A673 (cell line): ENCODE data around the gene HEXD. TPM values are rescaled to one million over a fixed set of nuclear protein-coding genes. Genes with fewer than 3 reads are reported as not detected.

ENCODE experiments used
- BruUV-seq: library from RNA; stranded (reverse); fragments of 400-500 nt; replicated peaks from 2 replicates; lab custom pipeline; 2021; lab: Mats Ljungman, UMichigan
- CTCF ChIA-PET: fragments of 300-600 bp; sonication (Branson Sonifier 250); formaldehyde crosslinking; loops from one replicate; lab custom pipeline; 2022; ENCODE audit warnings: antibody characterized with exemption; lab: Charles Lee
- POLR2A ChIA-PET: fragments of 300-600 bp; sonication (Branson Sonifier 250); formaldehyde crosslinking; loops from one replicate; lab custom pipeline; 2022; ENCODE audit warnings: antibody characterized with exemption; ENCODE audit not compliant: low non-redundant PET; lab: Charles Lee
- DNase-seq: peaks from one replicate; pipeline ENCODE4 v3.0.0-alpha.2; 2015; ENCODE audit warnings: low spot score
- H3K27ac ChIP-seq: fragments of 200-600 bp; sonication (generic); 2 replicates; pipeline ENCODE4 v1.5.1; 2016; ENCODE audit warnings: mixed run types, low read depth, mild to moderate bottlenecking, mixed read lengths, antibody characterized with exemption, low read length; ENCODE audit not compliant: poor library complexity, severe bottlenecking
- H3K27me3 ChIP-seq: fragments of 200-600 bp; sonication (generic); replicated peaks from 2 replicates; pipeline ENCODE4 v1.6.1; 2017; ENCODE audit warnings: mixed run types, low read depth, mild to moderate bottlenecking, mixed read lengths, antibody characterized with exemption, low read length; ENCODE audit not compliant: insufficient read depth, poor library complexity
- H3K36me3 ChIP-seq: fragments of 200-600 bp; sonication (generic); 2 replicates; pipeline ENCODE4 v1.6.1; 2016; ENCODE audit warnings: mixed run types, mild to moderate bottlenecking, mixed read lengths, antibody characterized with exemption, low read length; ENCODE audit not compliant: insufficient read depth, poor library complexity, severe bottlenecking
- H3K4me1 ChIP-seq: fragments of 200-600 bp; sonication (generic); 2 replicates; pipeline ENCODE4 v1.6.1; 2017; ENCODE audit warnings: mixed run types, mild to moderate bottlenecking, mixed read lengths, antibody characterized with exemption, low read length; ENCODE audit not compliant: insufficient read depth, poor library complexity, severe bottlenecking
- H3K4me3 ChIP-seq: fragments of 200-600 bp; sonication (generic); 2 replicates; pipeline ENCODE4 v1.5.1; 2016; ENCODE audit warnings: low read depth, mixed run types, mild to moderate bottlenecking, mixed read lengths, low read length; ENCODE audit not compliant: poor library complexity, severe bottlenecking
- H3K9me3 ChIP-seq: fragments of 200-600 bp; sonication (generic); 2 replicates; pipeline ENCODE4 v1.6.1; 2016; ENCODE audit warnings: mixed run types, low read depth, mild to moderate bottlenecking, mixed read lengths, antibody characterized with exemption, low read length; ENCODE audit not compliant: poor library complexity, severe bottlenecking
- CTCF ChIP-seq: fragments of 300-800, 200-600 bp; sonication (generic); conservative IDR thresholded peaks from 2 replicates; pipeline ENCODE4 v1.5.1; 2017; ENCODE audit warnings: low read depth, mild to moderate bottlenecking, antibody characterized with exemption, low read length, moderate library complexity, mixed read lengths
- EZH2 ChIP-seq: fragments of 200-600 bp; sonication (generic); IDR thresholded peaks from 2 replicates; pipeline ENCODE4 v1.6.1; 2017; ENCODE audit warnings: borderline replicate concordance, low read depth, mild to moderate bottlenecking, mixed read lengths, antibody characterized with exemption, low read length; ENCODE audit not compliant: poor library complexity, severe bottlenecking
- intact Hi-C: fragments of 100-400 bp; cut with micrococcal nuclease; formaldehyde crosslinking; loops from one replicate; pipeline ENCODE4 v1.10.0; 2022; ENCODE audit not compliant: unreplicated experiment
- total RNA-seq: library from RNA; stranded (reverse); gene quantifications from 2 replicates; pipeline ENCODE4 v1.2.3, GENCODE V29; 2021

HEXD gene
- total RNA-seq, 1 experiment from 2014 or later: 20.1 TPM

DNA sequence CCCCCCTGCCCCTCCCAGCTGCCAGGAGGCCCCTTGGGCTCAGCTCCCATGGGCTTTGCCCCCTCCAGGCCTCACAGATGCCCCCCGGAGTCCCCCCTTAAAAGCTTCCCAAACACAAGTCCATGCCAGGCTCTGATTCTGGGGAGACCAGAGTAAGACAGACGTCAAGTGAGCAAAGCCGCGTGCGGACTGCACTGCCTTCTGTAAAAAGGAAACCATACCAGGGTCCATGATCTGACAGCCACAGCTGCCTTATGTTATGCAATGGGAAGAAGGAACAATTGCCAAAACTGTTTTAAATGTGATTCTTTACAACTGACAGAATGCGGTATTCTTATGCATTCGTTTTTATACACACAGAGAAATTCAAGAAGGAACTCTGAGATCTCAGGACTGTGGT lies 17.9 kb upstream of the HEXD start:
- intact Hi-C loops: no loop called here
- Histone ChIP-seq H3K9me3 (no peaks in the 10 kb centered on the region), H3K36me3 (peaks cover 3% of the 10 kb centered on the region), H3K4me3 (no peak overlapping the region), H3K4me1 (peaks cover 29% of the 10 kb centered on the region), H3K27me3 (no peaks in the 10 kb centered on the region), H3K27ac (peak overlapping the region; percentile 63)
- ChIA-PET POLR2A (interaction anchor here (0.7 kb wide), 1 partner anchor 12 kb away, joined by 4 read pairs; no protein-coding TSS in a partner anchor), CTCF (interaction anchor here (0.6 kb wide), 1 partner anchor 46 kb away, joined by 7 read pairs; no protein-coding TSS in a partner anchor)
- BruUV-seq: no TSS peak
- DNase-seq: no peak
- TF ChIP-seq CTCF (no peak), EZH2 (no peak)

DNA sequence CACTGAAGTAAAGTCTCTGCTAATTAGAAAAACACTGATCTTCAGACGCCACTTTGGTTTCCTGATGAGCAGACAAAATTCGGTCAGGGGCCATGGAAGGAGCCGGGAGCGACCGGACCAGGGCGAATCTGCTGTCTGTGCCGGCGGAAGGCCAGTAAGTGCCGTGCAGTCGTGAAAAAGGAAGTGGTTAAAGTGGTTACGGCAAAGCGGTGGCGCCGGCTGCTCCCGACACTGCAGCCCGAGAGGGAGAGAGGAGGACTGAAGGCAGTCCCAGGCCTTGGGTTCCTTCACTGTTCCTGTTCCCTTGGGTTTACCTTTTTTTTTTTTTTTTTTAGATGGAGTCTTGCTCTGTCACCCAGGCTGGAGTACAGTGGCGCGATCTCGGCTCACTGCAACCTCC lies 17.3 kb upstream of the HEXD start:
- no peak overlapping the region for H3K4me3 ChIP-seq
- BruUV-seq: no TSS peak
- no peak for DNase-seq
- CTCF ChIA-PET: no interaction called here
- peaks cover 29% of the 10 kb centered on the region for H3K4me1 ChIP-seq
- POLR2A ChIA-PET: interaction anchor here (0.7 kb wide), 1 partner anchor 12 kb away, joined by 4 read pairs; no protein-coding TSS in a partner anchor
- peaks cover 3% of the 10 kb centered on the region for H3K36me3 ChIP-seq
- TF ChIP-seq CTCF: no peak
- no peaks in the 10 kb centered on the region for H3K9me3 ChIP-seq
- H3K27ac ChIP-seq: no peak overlapping the region
- intact Hi-C loops: no loop called here
- H3K27me3 ChIP-seq: no peaks in the 10 kb centered on the region

DNA sequence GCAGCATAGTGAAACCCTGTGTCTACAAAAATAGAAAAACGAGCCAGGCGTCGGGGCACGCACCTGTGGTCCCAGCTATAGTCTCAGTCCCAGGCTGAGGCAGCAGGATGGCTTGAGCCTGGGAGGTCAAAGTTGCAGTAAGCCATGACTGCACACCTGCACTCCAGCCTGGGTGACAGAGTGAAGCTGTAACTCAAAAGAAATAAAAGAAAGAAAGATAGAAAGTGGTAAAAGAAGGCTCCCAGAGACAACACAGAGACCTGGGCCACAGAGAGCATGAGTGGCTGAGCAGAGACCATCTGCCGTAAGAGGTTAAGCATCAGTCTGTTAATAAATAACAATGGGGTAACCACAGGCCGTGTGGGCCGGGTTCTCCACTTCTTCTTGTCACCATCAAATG lies 15.3 kb upstream of the HEXD start:
- no peak overlapping the region for H3K4me3 ChIP-seq
- BruUV-seq: no TSS peak
- no peaks in the 10 kb centered on the region for H3K27me3 ChIP-seq
- no peak overlapping the region for H3K27ac ChIP-seq
- H3K36me3 ChIP-seq: peaks cover 3% of the 10 kb centered on the region
- POLR2A ChIA-PET: no interaction called here
- TF ChIP-seq EZH2 (no peak), CTCF (no peak)
- intact Hi-C loops: no loop called here
- H3K4me1 ChIP-seq: peaks cover 19% of the 10 kb centered on the region
- CTCF ChIA-PET: no interaction called here
- H3K9me3 ChIP-seq: no peaks in the 10 kb centered on the region
- no peak for DNase-seq
